GM18873 (cell line): ENCODE results near the gene ADAMTS8.
"Not testable (repeated sequence)": the region's sequence is repeated elsewhere in the genome, so short reads cannot be mapped to it uniquely, and the experiment has no call there.

Source experiments
- ATAC-seq: cut with Tn5 transposase; IDR thresholded peaks from one replicate; pipeline ENCODE4 v1.9.1; 2021; ENCODE audit warnings: mild to moderate bottlenecking, moderate library complexity, moderate number of reproducible peaks; ENCODE audit not compliant: unreplicated experiment, low FRiP score

Gene ADAMTS8

DNA sequence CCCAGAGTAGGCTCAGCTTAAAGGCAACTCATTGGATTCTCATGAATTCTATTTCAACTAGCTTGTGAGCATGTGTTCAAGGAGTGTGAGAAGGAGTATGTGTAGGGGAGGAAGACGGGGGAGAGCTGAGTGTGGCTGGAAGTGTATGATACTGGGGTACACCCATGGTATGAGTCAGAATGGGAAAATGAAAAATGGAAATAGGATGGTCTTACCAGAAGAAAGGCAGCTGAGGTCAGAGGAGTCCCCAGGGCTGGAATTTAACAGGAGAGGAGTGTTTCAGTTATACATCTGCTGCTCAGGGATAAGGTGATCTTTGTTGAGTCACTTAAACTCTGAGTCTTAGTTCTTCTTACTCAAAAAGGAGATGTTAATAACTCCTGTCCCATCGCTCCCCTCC is 13.3 kb upstream of the ADAMTS8 start:
- ATAC-seq: no peak

DNA sequence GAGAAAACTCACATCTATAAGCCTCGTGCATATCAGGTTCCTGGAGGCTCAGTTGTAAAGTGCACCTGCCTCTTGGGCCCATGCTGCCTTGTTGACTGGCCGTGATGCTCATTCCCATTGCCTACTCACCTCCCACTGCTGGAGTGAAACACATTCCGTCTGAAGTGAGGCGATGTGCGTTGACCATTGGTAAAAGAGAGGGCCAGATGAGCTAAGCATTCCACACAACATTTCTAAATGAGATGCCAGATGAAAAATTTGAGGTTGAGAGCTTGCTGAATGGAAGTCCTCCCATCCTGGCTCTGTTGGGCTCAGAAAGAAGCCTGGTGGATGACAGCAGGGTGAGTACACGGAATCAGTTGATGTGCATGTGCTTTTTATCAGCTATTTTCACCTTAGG is 11.5 kb upstream of the ADAMTS8 start:
- no peak for ATAC-seq

DNA sequence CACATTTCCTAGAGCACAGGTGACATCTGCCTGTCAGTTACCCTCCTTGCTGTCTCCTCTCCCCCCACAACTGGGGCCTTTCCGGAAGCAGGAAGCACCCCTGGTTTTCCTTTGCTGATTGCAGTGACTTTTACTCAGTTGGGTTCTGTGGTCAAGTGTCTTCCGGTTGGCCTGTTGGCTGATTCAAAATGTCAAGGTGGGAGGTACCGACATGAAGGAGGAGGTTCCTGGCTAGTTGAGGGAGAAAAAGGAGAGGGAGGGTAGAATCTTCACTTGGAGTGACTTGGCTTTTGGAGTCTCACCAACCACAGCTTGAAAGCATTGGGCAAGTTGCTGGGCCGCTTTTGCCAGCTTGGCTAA is 10.7 kb upstream of the ADAMTS8 start:
- no peak for ATAC-seq

DNA sequence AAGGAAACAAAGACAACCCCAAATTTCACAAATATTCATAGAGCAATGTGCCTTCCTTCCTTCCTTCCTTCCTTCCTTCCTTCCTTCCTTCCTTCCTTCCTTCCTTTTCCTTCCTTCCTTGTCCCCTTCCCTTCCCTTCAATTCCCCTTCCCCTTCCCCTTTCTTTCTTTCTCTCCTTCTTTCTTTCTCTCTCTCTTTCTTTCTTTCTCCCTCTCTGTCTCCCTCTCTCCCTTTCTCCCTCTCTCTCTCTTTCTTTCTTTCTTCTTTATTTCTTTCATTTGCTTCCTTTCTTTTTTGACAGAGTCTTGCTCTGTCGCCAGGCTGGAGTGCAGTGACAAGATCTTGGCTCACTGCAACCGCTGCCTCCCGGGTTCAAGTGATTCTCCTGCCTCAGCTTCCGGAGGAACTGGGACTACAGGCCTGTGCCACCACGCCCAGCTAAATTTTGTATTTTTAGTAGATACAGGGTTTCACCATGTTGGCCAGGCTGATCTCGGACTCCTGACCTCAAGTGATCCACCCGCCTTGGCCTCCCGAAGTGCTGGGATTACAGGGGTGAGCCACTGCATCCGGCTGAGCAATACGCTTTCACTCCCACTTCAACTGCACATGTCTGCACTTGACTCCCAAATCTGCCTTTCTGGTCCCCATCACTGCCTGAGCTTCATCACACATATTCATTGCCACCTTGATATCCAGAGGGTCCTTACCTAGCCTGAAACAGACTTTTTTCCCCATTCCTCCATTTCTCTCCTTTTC is 10.2 kb upstream of the ADAMTS8 start:
- ATAC-seq: not testable (repeated sequence)

DNA sequence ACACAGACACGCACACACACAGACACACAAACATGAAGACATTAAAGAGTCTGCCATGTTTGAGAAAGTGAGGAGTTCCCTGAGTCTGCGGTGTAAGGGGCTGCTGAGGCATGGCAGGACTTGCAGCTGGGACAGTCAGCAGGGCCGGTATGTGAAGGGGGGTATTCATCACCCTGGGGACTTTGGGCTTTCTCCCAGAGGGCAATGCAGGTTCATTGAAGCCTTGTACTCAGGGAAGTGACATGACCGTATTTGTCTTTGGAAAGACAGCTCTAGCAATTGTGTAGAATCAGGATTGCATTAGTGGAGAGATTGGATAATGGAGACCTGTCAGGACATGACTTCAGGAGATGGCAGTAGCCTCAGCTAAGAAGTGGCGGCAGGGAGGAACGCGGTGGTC is 9.4 kb upstream of the ADAMTS8 start:
- no peak for ATAC-seq

DNA sequence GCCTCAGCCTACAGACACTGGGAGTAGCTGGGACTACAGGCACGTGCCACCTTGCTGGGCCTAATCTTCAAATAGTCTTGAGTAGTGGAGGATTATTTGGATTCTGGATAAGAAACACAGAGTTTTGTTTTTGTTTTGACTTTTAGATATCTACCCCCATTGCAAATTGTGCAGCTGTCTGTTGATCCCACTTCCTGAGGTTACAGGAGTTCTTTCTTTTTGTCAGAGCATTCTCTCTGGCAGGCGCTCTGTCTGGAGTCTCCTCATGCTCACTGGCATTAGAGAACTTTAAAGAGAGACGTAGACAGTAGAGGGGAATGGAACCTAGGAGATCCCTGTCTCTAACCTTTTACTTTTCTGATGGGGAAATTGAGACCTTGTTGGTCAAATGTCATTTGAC is 7.8 kb upstream of the ADAMTS8 start:
- ATAC-seq: no peak

DNA sequence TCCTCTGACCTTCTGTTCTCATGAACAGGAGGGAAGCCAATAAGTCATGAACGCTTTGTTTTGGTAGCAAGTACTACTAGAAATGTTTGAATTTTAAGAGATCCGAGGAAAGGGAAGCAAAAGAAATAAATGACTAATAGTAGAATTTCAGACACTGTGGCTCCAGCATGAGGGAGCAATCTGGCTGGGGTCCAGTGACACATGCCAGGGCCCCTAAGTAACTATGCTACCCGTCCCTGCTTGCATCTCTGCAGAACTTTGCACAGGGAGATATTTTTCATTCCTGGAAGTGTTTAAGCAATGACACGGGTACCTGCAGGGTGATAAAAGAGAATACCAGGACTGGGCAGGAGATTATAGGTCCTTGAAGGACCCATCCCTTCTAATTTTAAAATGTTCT is 7.3 kb upstream of the ADAMTS8 start:
- no peak for ATAC-seq

DNA sequence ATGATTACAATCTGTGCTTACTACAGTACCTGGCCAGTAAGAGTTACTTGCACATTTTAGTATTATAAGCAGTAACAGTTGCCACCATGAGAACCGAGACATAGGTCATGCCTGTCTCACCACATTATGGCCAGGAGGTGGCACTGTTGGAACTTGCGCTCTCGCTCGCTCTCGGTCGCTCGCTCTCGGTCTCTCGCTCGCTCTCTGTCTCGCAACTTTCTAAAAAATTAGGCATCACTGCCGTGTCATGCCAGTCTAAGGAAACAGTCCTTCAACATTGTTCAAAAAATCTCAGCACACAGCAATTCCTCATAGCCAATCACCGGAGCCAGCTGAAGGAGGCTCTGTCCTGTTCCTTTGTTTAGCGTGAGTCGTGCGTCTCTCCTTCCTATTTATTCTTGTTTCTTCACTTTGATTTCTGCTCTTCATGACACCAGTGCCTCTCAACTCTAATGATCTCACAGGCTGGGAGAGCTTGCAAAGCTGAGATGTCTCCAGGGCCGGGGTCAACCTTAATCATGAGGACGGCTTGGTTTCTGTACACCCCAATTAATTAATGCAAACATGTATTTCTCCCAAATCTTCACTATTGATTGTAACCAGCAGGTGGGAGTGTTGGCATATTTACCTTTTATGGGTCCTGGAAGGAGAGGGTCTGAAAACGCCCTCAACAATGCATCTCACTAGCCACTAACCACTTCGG is 6.3 kb upstream of the ADAMTS8 start:
- peak; percentile 79 for ATAC-seq

DNA sequence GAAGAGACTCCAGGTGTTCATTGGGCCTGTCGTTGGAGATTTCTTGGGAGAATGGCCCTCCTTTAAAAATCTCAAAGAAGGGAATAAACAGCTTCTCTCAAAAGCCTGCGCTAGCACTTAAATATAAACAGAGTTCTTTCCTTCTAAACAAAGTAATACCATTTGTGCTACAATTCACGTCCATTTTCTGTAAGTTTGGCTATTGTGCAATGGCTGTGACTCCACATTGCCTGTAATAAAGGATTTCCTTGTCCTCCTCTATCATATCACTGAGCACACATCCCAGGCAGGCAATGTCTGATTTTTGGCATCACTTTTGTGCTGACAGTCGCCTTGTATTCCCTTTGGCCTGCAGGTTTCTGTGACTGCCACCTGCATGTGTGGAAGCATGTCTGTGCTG is 4.9 kb upstream of the ADAMTS8 start:
- no peak for ATAC-seq

DNA sequence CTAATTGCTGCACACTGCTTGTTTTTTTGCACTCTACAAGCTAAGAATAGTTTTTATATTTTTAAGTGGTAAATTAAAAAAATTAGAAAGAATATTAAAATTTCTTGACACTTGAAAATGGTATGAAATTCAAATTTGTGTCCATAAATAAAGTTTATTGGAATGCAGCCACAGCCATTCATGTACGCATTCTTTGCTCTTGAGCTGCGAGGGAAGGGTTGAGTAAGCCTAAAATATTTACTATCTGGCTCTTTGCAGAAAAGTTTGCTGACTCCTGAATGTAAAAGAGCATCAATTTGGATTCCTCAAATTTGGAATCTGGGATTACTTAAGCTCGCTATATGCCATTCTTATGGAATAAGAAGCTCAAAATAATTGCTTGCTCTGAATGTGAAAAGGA is 3.4 kb upstream of the ADAMTS8 start:
- ATAC-seq: no peak

DNA sequence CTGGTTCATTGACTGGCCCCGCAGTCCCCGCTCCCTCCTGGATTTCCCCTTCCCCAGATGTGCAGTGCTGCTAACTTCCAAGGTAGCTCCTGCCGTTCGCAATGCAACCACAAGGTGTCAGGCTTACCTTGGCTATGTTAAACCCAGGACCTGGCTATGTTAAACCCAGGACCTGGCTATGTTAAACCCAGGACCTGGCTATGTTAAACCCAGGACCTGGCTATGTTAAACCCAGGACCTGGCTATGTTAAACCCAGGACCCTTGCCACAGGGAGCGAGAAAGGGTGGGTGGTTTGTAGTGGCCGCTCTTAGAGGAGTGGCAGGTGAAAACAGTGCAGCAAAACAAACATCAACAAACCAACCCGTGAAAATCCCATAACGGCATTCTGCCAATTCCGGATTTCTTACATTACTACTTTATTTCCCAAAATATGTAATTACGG is 2.9 kb upstream of the ADAMTS8 start:
- peak; percentile 46 for ATAC-seq

DNA sequence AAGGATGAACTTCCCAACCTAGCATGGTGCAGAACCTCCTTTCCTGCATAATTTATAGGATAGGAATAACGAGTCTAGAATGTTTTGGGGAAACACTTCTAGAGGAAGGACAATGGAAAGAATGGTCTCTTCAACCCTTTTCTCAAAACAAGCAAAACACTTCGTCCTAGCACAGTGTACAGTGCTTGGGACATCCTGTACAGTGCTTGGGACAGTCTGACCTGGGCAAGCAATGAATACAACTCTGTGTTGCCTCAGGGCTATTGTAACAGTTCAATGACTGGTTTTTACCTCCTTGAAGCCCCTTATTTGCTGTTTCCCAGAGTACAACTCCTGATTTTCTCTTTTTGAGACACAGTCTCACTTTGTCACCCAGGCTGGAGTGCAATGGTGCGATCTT is 1.6 kb upstream of the ADAMTS8 start:
- no peak for ATAC-seq

DNA sequence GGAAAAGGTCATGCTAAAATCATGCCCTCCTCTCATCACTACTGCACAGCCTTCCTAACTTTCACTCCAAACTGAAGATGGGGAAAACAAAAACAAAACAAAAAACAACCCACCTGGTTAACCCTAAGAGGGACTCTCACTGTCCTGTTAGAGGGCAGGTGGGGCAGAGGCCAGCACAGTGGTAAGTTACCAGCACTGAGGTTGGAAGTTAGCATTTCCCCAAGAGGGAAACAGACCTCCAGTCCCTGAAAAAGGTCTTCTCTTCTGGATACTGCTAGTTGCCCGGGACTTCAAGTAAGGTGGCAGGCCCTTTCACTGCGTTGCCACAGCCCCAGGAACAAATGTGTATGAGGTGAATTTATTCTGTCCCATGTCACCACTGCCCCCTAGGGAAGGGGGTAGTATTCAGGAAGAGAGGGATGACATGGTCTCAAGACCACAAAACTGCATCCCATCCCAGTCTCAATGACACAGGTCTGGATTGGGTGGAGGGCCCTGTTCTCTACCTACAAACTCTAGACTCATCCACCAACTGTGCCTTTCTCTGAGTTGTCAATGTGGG is 792 bp upstream of the ADAMTS8 start:
- ATAC-seq: no peak

DNA sequence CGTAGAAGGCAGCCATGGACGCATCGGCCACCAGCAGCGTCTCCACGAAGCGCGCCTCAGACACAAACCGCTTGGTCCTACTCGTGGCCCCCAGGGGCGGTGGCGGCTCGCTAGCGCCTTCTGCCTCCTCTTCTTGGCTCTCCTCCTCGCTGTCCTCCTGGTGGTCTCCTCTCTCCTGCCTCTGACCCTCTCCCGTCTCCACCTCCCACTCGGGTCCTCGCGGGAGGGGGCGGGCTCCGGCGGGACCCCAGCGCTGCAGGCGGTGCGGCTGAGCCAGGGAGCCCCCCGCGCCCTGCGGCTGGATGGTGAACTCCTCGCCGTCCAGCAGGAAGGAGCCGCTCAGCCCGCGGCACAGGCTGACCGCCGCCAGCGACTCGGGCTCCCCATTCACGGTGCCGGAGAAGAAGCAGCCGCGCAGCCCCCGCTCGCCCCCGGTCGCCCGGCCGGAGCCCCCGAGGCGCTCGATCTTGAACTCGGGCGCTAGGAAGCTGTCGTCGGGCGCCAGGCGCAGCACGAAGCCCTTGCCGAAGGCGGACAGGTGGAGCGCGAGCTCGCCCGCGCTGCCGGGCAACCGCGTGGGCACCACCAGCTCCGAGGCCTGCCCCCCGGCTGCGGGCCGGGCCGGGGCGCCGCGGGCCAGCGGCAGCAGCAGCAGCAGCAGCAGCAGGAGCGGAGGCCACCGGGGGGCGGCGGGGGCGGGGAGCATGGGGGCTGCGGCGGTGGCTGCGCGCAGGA is 661 bp downstream of the ADAMTS8 start:
- ATAC-seq: no peak

DNA sequence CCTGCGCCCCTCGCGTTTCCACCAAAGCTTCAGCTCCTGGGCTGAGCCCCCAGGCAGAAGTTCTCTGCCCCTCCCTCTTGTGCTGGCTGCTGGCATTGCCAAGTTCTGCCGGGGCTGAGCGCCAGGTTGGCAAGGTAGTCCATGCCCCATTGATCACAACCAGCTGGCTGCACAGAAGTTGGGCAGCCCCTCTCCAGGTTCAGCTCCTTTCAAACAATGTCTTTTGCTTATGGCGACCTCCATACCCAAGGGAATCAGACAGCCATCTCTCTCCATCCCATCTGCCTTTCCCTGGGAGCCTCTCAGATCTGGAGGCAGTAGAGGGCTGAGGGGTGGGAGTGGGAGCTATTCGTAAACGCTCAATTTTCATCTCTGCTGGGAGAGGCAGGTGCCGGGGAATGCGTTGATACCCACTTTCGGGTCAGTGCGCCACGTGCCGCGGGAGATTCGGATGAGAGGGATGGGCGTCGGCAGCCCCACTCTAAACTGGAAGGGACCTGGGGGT is 1.5 kb downstream of the ADAMTS8 start:
- ATAC-seq: no peak

DNA sequence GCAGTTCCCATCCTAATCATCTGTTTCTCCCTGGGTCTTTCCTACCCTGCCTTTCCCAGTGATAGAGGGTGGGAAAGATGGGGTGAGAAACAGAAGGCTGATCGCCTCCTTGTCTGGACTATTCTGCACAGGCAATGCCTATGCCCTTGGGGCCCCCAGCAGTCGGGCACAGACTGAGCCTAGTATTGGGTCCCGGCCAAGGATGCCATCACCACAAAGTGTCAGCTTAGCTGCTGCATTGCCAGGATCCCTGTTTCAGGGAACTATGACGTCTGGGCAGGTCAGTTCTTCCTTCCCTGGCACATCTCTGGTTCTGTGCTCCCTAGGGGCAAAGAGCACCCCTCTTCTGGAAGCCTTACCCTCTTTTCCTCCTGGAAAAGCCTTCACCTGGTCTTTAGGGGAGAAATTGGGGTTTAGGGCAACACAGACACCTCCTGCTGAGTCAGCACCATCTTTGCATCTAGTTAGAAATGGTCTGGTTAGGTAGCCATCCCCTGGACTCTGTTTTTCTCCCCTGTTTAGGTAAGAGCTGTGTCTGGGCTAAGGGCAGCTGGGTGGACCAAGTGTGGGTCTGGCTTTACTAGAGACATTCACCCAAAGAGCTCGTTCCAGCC is 2.1 kb downstream of the ADAMTS8 start:
- no peak for ATAC-seq

DNA sequence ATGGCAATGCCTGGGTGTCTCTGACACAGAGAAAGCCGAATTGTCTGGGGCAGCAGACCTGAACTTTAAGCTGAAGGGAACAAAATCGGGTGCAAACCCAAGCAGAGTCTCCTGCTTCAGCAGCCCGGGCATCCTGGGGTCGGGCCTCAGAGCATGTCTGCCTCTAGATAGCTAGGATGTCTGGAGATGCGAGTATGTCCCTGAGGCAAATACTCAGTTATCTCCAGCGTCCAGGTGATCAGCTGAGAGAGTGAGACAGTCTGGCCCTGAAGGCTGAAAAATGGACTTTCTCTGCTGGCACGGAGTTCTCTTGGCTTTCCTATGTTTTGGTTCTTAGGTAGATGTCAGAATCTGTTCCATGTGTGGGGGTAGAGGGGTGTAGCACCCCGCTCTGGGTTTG is 3.3 kb downstream of the ADAMTS8 start:
- ATAC-seq: no peak

DNA sequence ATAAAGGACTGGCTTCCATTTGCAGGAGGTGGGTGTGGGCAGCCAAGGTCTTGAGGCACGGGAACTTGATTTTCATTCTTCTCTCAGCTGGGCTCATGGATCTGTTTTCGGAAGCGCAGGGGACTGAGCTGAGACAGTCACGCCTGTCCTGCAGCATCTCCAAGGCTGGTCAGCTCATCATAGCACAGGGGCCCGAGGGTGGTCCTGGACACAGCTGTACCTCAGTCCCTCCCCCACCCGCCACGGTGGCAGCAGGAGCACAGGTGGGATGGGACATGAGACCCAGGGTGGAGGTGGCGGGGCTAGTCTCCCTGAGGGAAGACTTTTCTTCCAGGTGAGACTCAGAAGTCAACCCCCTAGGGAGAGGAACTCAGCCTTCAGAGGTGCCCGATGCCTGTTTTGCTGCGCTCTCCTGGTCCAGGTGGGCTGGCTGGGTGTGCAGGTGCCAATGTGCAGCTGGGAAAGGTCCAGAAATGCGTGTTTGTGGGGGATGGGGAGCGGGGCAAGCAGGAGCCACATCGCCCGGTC is 3.7 kb downstream of the ADAMTS8 start:
- no peak for ATAC-seq

DNA sequence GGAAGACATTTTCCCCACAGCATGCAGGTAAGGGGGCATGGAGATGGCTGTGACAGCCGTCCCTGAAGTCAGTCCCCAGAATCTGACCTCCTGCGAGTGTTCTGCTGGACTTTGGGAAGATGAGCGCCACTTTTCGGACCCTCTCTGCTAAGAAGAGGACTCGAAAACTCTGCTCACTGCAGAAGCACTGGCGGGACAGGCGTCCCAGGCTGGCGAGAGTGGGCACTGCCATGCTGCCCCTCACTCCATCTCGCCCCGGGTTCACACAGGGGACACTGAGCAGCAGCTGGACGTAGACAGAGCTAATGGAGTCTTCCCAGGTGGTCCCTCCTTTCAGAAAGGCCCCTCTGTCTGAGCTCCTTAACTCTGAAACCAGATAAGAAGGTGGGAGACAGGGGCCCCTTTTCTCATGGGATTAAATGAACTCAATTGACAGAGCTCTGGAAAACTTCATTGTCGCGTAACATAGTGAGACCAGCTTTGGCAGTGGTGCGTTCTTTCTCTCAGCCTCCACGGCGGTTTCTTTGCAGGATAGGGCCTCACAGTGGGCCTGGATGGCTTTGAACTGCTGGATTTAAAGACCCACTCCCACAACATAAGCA is 4.8 kb downstream of the ADAMTS8 start:
- no peak for ATAC-seq
